K562 (cell line): ENCODE results near the gene FDPS.

Experiments used
- CTCF ChIP-seq, 3 experiments: IDR thresholded peaks in 2 of 3; conservative IDR thresholded peaks in 1 of 3; 2 replicates each; pipeline ENCODE4 v1.5.1; 2011 to 2012; ENCODE audit warnings: low read length in 3 of 3, mild to moderate bottlenecking in 3 of 3, control low read depth in 2 of 3, improper control_type of control experiment in 1 of 3, inconsistent platforms in 1 of 3, low read depth in 1 of 3, mixed read lengths in 1 of 3, moderate library complexity in 1 of 3; ENCODE audit not compliant: insufficient read depth in 2 of 3
- SAFB2 ChIP-seq: fragments of 200-400 bp; formaldehyde crosslinking; IDR thresholded peaks from 2 replicates; pipeline ENCODE4 v1.6.1; 2018; ENCODE audit warnings: borderline replicate concordance, low read length, low read depth, moderate library complexity; ENCODE audit not compliant: severe bottlenecking
- SRSF9 ChIP-seq: fragments of 200-400 bp; formaldehyde crosslinking; IDR thresholded peaks from 2 replicates; pipeline ENCODE4 v1.6.1; 2017; ENCODE audit warnings: low read depth, low read length, borderline replicate concordance

GRCh38 chr1:155319536-155319935 lies 10.9 kb downstream of the FDPS start:
- TF ChIP-seq SAFB2 (no peak), CTCF (IDR thresholded peaks at IDR 0.05 in 2 of 3, conservative IDR thresholded peaks at IDR 0.05 in 1 of 3; ENCODE audit: insufficient read depth in 2 of 3, low read depth in 1 of 3, low read length in 3 of 3) (no peak), SRSF9 (no peak)
